Endothelial cell of umbilical vein (primary cell): ENCODE results near the gene HEATR5B. TPM values are rescaled to one million over a fixed set of nuclear protein-coding genes. Genes with fewer than 3 reads are reported as not detected.

ENCODE experiments used
- BruUV-seq: library from RNA; stranded (reverse); fragments of 400-500 nt; replicated peaks from 2 replicates; lab custom pipeline; 2021; lab: Mats Ljungman, UMichigan
- CTCF ChIA-PET: fragments of 300-600, 350-600 bp; sonication (Branson Sonifier 250); formaldehyde crosslinking; loops from one replicate; lab custom pipeline; 2021; ENCODE audit warnings: antibody characterized with exemption, inconsistent platforms; lab: Charles Lee
- POLR2A ChIA-PET: fragments of 300-600, 350-600 bp; sonication (Branson Sonifier 250); formaldehyde crosslinking; loops from one replicate; lab custom pipeline; 2021; ENCODE audit warnings: antibody characterized with exemption, inconsistent platforms; lab: Charles Lee
- DNase-seq: peaks from one replicate; pipeline ENCODE4 v3.0.0-alpha.2; 2011; ENCODE audit warnings: low read depth, low spot score
- FAIRE-seq: peaks from 2 replicates; lab custom pipeline; 2011; peaks lifted over from hg19 to GRCh38; lab: Jason Lieb, UNC
- H2AFZ ChIP-seq: 2 replicates; pipeline ENCODE4 v1.6.0; 2012; ENCODE audit warnings: low read depth, low read length, control low read depth, inconsistent platforms
- H3K27ac ChIP-seq: 2 replicates; pipeline ENCODE4 v1.5.1; 2011; ENCODE audit warnings: low read depth, mild to moderate bottlenecking, control low read depth, low read length, moderate library complexity; ENCODE audit not compliant: insufficient read depth
- H3K27me3 ChIP-seq, 2 experiments: 2 replicates each; pipeline versions ENCODE4 v1.6.0 to v1.6.1; 2011; ENCODE audit warnings: low read length in 2 of 2, mixed read lengths in 1 of 2; ENCODE audit not compliant: control insufficient read depth in 2 of 2, insufficient read depth in 2 of 2
- H3K36me3 ChIP-seq, 2 experiments: 2 replicates in 1 of 2; 3 replicates in 1 of 2; pipeline ENCODE4 v1.5.1; 2011; ENCODE audit warnings: low read length in 2 of 2, mild to moderate bottlenecking in 1 of 2, moderate library complexity in 1 of 2; ENCODE audit not compliant: control insufficient read depth in 2 of 2, insufficient read depth in 2 of 2; ENCODE audit errors: extremely low read depth in 1 of 2
- H3K4me1 ChIP-seq: 3 replicates; pipeline ENCODE4 v1.5.1; 2011; ENCODE audit warnings: mild to moderate bottlenecking, low read length; ENCODE audit not compliant: control insufficient read depth, insufficient read depth; ENCODE audit errors: extremely low read depth
- H3K4me2 ChIP-seq: 2 replicates; pipeline ENCODE4 v1.6.1; 2011; ENCODE audit warnings: low read length, control low read depth, mixed read lengths; ENCODE audit not compliant: insufficient read depth
- H3K4me3 ChIP-seq, 3 experiments: fragments of 200-600 bp in 1 of 3; sonication (generic), shearing (Covaris generic) in 1 of 3; replicated peaks in 1 of 3; 2 replicates each; pipeline ENCODE4 v1.5.1; 2011 to 2016; ENCODE audit warnings: control low read depth in 3 of 3, low read length in 3 of 3, mild to moderate bottlenecking in 2 of 3, inconsistent platforms in 1 of 3, low read depth in 1 of 3, moderate library complexity in 1 of 3; ENCODE audit not compliant: insufficient read depth in 1 of 3
- H3K79me2 ChIP-seq: 2 replicates; pipeline ENCODE4 v1.6.0; 2012; ENCODE audit warnings: low read length, inconsistent platforms; ENCODE audit not compliant: control insufficient read depth, insufficient read depth
- H3K9ac ChIP-seq: replicated peaks from 2 replicates; pipeline ENCODE3; 2011; ENCODE audit warnings: low read length, control low read depth; ENCODE audit not compliant: insufficient read depth; ENCODE audit errors: extremely low read depth
- H3K9me1 ChIP-seq: replicated peaks from 3 replicates; pipeline ENCODE4 v1.6.0; 2011; ENCODE audit warnings: mild to moderate bottlenecking, low read length; ENCODE audit not compliant: control insufficient read depth, insufficient read depth; ENCODE audit errors: extremely low read depth
- H3K9me3 ChIP-seq: replicated peaks from 2 replicates; pipeline ENCODE4 v1.5.1; 2012; ENCODE audit warnings: low read length, inconsistent platforms; ENCODE audit not compliant: control insufficient read depth, insufficient read depth
- H4K20me1 ChIP-seq: replicated peaks from 2 replicates; pipeline ENCODE3; 2011; ENCODE audit warnings: mild to moderate bottlenecking, low read length; ENCODE audit not compliant: control insufficient read depth, insufficient read depth; ENCODE audit errors: extremely low read depth
- EZH2 ChIP-seq: IDR thresholded peaks from 2 replicates; pipeline ENCODE4 v1.6.1; 2012; ENCODE audit warnings: borderline replicate concordance, low read depth, mild to moderate bottlenecking, moderate library complexity, low read length, inconsistent platforms; ENCODE audit not compliant: severe bottlenecking
- FOS ChIP-seq: IDR thresholded peaks from 2 replicates; pipeline ENCODE4 v1.6.1; 2011; ENCODE audit warnings: mild to moderate bottlenecking, low read length, moderate library complexity, borderline replicate concordance; ENCODE audit not compliant: insufficient read depth
- GATA2 ChIP-seq: IDR thresholded peaks from 2 replicates; pipeline ENCODE4 v1.7.0; 2011; ENCODE audit warnings: low read depth, mild to moderate bottlenecking, moderate library complexity, mixed read lengths, low read length; ENCODE audit not compliant: insufficient read length, insufficient read depth
- JUN ChIP-seq: IDR thresholded peaks from 2 replicates; pipeline ENCODE4 v1.6.1; 2011; ENCODE audit warnings: borderline replicate concordance, low read depth; ENCODE audit not compliant: insufficient read length, insufficient read depth
- MYC ChIP-seq: IDR thresholded peaks from one replicate; pipeline ENCODE4 v1.6.1; 2011; ENCODE audit warnings: mild to moderate bottlenecking, low read depth, low read length
- POLR2A ChIP-seq: IDR thresholded peaks from 2 replicates; pipeline ENCODE4 v1.6.1; 2012; ENCODE audit warnings: low read depth, mild to moderate bottlenecking, control low read depth, low read length
- POLR2AphosphoS5 ChIP-seq: IDR thresholded peaks from 2 replicates; pipeline ENCODE4 v1.6.1; 2012; ENCODE audit warnings: low read depth, mild to moderate bottlenecking, control low read depth, low read length, moderate library complexity; ENCODE audit not compliant: insufficient read depth
- dilution Hi-C: fragments of 300-500 bp; cut with MboI; formaldehyde crosslinking; loops from one replicate; pipeline ENCODE4 v1.15.0; 2019; ENCODE audit warnings: low sequenced_read_pairs; ENCODE audit not compliant: extremely low pct_ligation_motif_present
- intact Hi-C: fragments of 100-400 bp; cut with micrococcal nuclease; formaldehyde crosslinking; loops from one replicate; pipeline ENCODE4 v1.10.0; 2022
- polyA plus RNA-seq, 4 experiments: library from polyadenylated mRNA; depleted of rRNA in 3 of 4; stranded (reverse) in 3 of 4; unstranded in 1 of 4; fragments of >200 nt; gene quantifications; 2 replicates each; pipeline versions ENCODE4 v1.2.1 to v1.2.3, GENCODE V29; 2011 to 2012; ENCODE audit warnings: missing spikeins in 1 of 4
- total RNA-seq: library from RNA; stranded (reverse); gene quantifications from 2 replicates; pipeline ENCODE4 v1.2.3, GENCODE V29; 2021
- TF ChIP-seq, protein P1 (sequence below), 2 donors: IDR thresholded peaks; 1 replicate in 1 of 2; 2 replicates in 1 of 2; pipeline ENCODE4 v1.5.1; 2011; ENCODE audit warnings: low read length in 2 of 2, mild to moderate bottlenecking in 2 of 2, moderate library complexity in 2 of 2, control low read depth in 1 of 2, inconsistent platforms in 1 of 2, low read depth in 1 of 2; ENCODE audit not compliant: insufficient read depth in 1 of 2; ENCODE audit errors: extremely low read depth in 1 of 2
- TF ChIP-seq, protein P2 (sequence below): IDR thresholded peaks from 2 replicates; pipeline ENCODE4 v1.6.1; 2011; ENCODE audit not compliant: insufficient read depth, insufficient read length

The HEATR5B gene
- total and polyA plus RNA-seq, 2 donors (not counting 3 experiments of a cell fraction or from before 2014, with no cell fraction given), result 16.1 to 22.5 TPM

DNA sequence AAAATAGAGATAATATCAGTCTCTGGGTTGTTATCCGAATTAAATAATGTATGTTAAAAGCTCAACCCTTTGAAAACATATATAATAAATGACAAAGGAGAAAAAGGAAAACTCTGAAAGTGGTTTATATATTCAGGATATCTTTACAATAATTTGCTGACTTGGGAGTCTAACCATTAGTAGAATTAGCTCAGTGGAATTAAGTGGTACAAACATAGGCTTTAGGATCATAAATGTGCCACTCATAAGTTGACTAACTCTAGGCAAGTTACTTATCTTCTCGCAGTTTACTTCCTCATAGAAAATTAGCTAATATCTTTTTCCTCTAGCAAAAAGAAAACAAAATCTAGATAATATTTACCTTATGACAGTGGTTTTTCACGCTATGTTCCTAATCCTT is 44.6 kb downstream of the HEATR5B start:
- intact Hi-C loops (no loop called here), dilution Hi-C loops (no loop called here)
- POLR2A ChIA-PET, result no interaction called here
- H3K36me3 ChIP-seq, result peaks cover 0 to 5% of the 10 kb centered on the region in 2 experiments
- no peaks in the 10 kb centered on the region for H3K9me1 ChIP-seq
- BruUV-seq, result no TSS peak
- FAIRE-seq (no peak), DNase-seq (no peak)
- no peak overlapping the region for H3K4me3 ChIP-seq
- CTCF ChIA-PET, result no interaction called here
- no peak overlapping the region for H2AFZ ChIP-seq
- no peaks in the 10 kb centered on the region for H3K4me1 ChIP-seq
- TF ChIP-seq MYC (no peak), GATA2 (no peak), FOS (no peak), POLR2AphosphoS5 (no peak), EZH2 (no peak), POLR2A (no peak), JUN (no peak)
- TF ChIP-seq, protein P1, sequence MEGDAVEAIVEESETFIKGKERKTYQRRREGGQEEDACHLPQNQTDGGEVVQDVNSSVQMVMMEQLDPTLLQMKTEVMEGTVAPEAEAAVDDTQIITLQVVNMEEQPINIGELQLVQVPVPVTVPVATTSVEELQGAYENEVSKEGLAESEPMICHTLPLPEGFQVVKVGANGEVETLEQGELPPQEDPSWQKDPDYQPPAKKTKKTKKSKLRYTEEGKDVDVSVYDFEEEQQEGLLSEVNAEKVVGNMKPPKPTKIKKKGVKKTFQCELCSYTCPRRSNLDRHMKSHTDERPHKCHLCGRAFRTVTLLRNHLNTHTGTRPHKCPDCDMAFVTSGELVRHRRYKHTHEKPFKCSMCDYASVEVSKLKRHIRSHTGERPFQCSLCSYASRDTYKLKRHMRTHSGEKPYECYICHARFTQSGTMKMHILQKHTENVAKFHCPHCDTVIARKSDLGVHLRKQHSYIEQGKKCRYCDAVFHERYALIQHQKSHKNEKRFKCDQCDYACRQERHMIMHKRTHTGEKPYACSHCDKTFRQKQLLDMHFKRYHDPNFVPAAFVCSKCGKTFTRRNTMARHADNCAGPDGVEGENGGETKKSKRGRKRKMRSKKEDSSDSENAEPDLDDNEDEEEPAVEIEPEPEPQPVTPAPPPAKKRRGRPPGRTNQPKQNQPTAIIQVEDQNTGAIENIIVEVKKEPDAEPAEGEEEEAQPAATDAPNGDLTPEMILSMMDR (IDR thresholded peaks at IDR 0.05; ENCODE audit: extremely low read depth in 1 of 2, insufficient read depth in 1 of 2, low read depth in 1 of 2, low read length in 2 of 2), result no peak
- TF ChIP-seq, protein P2, sequence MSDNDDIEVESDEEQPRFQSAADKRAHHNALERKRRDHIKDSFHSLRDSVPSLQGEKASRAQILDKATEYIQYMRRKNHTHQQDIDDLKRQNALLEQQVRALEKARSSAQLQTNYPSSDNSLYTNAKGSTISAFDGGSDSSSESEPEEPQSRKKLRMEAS, result no peak
- H3K4me2 ChIP-seq, result no peak overlapping the region
- H3K27me3 ChIP-seq, result no peaks in the 10 kb centered on the region
- H3K9ac ChIP-seq, result no peak overlapping the region
- H4K20me1 ChIP-seq, result no peaks in the 10 kb centered on the region
- H3K9me3 ChIP-seq, result no peaks in the 10 kb centered on the region
- H3K79me2 ChIP-seq, result no peaks in the 10 kb centered on the region
- no peak overlapping the region for H3K27ac ChIP-seq
